Cardiac ventricle fibroblast (primary cell): ENCODE data around the gene SLC43A1. TPM values are rescaled to one million over a fixed set of nuclear protein-coding genes. Genes with fewer than 3 reads are reported as not detected.

Experiments used
- total RNA-seq: library from RNA; depleted of rRNA; stranded (reverse); fragments of >200 nt; gene quantifications from 2 replicates; pipeline ENCODE4 v1.2.3, GENCODE V29; 2015

SLC43A1 gene
- 23.5 and 25.3 TPM in 2 replicates for total RNA-seq

DNA sequence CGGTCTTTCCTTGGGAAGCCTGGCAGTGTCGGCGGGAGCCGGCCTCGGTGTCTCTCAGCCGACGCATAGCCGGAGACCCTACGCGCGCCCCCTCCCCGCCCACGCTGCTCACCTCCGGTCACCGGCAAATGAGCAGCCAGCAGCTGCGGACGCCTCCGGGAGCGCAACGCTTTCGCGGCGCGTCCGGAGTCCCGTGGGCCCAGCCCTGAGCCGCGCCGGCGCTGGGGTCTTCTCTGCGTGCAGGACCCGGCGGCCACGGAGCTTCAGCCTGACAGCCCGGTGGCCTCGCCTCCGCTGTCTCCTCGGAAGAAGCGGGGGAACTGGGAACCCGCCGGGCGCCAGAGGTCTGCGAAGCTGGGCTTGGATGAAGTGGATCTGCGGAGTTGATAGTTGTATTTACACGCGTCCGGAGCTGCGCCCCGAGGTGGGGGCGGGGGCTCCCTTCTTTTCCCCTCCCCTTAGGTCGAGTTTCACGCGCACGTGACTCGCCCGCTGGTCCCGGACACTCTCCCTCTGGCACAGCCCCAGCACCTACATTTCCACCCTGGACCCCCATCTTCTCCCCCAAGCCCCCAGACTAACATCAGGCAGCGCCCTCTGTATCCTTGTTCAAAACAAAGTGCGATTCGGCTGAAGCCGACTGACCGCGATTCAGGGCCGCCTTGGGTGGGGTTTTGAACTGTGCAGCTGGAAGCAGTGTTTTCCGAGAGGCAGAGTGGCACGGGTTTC lies at the start of gene SLC43A1:
Gene SLC43A1 (minus strand): TSS at position 371 of the 729 bp plus-strand sequence. CDS start 1,591 bp downstream, outside the sequence.

DNA sequence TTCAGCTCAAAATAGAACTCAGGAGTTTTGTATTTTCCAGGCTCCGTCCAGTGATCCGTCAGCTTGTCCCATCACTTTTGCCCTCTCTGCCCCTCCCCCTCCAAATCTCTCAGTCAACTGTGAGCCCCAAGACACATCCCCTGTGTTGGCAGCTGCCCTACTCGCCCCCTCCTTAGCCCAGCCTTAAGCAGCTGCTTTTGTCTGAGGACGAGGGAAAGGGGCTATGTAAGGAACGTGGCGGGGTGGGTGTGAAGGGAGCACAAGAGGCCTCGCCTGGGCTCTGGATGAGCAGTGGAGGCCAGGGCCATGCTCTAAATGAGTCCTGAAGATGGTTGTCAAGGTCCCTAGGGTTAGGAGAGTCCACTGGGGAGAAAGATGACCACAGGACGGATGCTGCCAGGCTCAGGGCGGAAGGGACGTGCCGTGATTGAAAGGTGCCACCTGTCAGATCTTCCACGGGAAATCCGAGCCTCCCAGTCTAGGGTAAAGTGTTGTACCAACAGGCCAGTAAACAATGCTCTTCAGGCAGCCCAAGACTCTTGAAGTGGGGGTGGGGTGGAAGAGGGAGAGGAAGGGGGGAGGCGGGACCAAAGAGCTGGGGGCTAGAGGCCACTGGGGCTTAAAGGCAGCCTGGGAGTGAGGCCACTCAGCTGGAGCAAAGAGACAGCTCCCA lies 21.6 kb upstream of the SLC43A1 start, which contains the start of gene SMTNL1:
Gene SMTNL1 (plus strand): TSS at position 649 of the 673 bp plus-strand sequence. CDS start 5,048 bp downstream, outside the sequence.

GRCh38 chr11:57530596-57531507 lies 15.3 kb upstream of the SLC43A1 start, which contains the start of gene TIMM10:
Gene TIMM10, minus strand, starts transcription at chr11:57530754. Its CDS starts 565 bp downstream, at chr11:57530189.

GRCh38 chr11:57460022-57460757 lies 55.3 kb downstream of the SLC43A1 start, which contains the start of gene RTN4RL2:
Gene RTN4RL2, plus strand, starts transcription at chr11:57460528. Its CDS starts 338 bp downstream, at chr11:57460866.

Other genes starting within 250 kb of the SLC43A1 start
- 85.4 and 94.9 TPM in 2 replicates for gene TNKS1BP1, start 190.8 kb downstream of the SLC43A1 start, total RNA-seq
- gene SSRP1, start 179.8 kb downstream of the SLC43A1 start, total RNA-seq: 55.4 and 58.9 TPM in 2 replicates
- not detected in 2 replicates for gene P2RX3, start 177.3 kb downstream of the SLC43A1 start, total RNA-seq
- gene PRG3, start 134.6 kb downstream of the SLC43A1 start, total RNA-seq: not detected in 2 replicates
- not detected in 2 replicates for gene PRG2, start 125.1 kb downstream of the SLC43A1 start, total RNA-seq
- gene SLC43A3, start 88.6 kb downstream of the SLC43A1 start, total RNA-seq: 29.9 and 39.3 TPM in 2 replicates
- 1.4 and 2.7 TPM in 2 replicates for gene RTN4RL2, start 55.2 kb downstream of the SLC43A1 start, total RNA-seq
- 22.4 and 34.1 TPM in 2 replicates for gene TIMM10, start 15.1 kb upstream of the SLC43A1 start, total RNA-seq
- not detected in 2 replicates for gene SMTNL1, start 21.9 kb upstream of the SLC43A1 start, total RNA-seq
- 74.5 and 81.5 TPM in 2 replicates for gene UBE2L6, start 52.0 kb upstream of the SLC43A1 start, total RNA-seq
- gene SERPING1, start 82.0 kb upstream of the SLC43A1 start, total RNA-seq: 762 and 840 TPM in 2 replicates
- 2.5 and 3.2 TPM in 2 replicates for gene YPEL4, start 134.2 kb upstream of the SLC43A1 start, total RNA-seq
- 11.0 and 14.3 TPM in 2 replicates for gene CLP1, start 142.1 kb upstream of the SLC43A1 start, total RNA-seq
- 35.6 and 36.6 TPM in 2 replicates for gene ZDHHC5, start 152.4 kb upstream of the SLC43A1 start, total RNA-seq
- gene MED19, start 196.5 kb upstream of the SLC43A1 start, total RNA-seq: 10.5 TPM in 2 replicates
- 38.9 and 56.1 TPM in 2 replicates for gene TMX2, start 196.9 kb upstream of the SLC43A1 start, total RNA-seq
- gene SELENOH, start 225.8 kb upstream of the SLC43A1 start, total RNA-seq: 99.1 and 104 TPM in 2 replicates
- gene BTBD18, start 236.1 kb upstream of the SLC43A1 start, total RNA-seq: not detected in 2 replicates
- 59.2 and 68.4 TPM in 2 replicates for gene CTNND1, start 246.1 kb upstream of the SLC43A1 start, total RNA-seq